T-helper 2 cell treated with Interferon-gamma antibody and Interleukin-4, amounts not matched to agents 5 μg/mL and 100 μg/mL, for 36 hours (primary cell): ENCODE results near the gene TSHZ2.

ENCODE experiments used
- DNase-seq: peaks from one replicate; pipeline ENCODE4 v3.0.0; 2021; ENCODE audit warnings: low spot score
- H3K27ac Mint-ChIP-seq: one replicate; pipeline ENCODE4 v1.8.0; 2021; ENCODE audit warnings: mild to moderate bottlenecking, mixed read lengths
- H3K27me3 Mint-ChIP-seq: one replicate; pipeline ENCODE4 v1.8.0; 2021; ENCODE audit warnings: low read depth, mixed read lengths
- H3K36me3 Mint-ChIP-seq: one replicate; pipeline ENCODE4 v1.8.0; 2021; ENCODE audit warnings: low read depth, mixed read lengths
- H3K4me1 Mint-ChIP-seq: one replicate; pipeline ENCODE4 v1.8.0; 2021; ENCODE audit warnings: low read depth, mixed read lengths
- H3K4me3 Mint-ChIP-seq: one replicate; pipeline ENCODE4 v1.8.0; 2022; ENCODE audit warnings: mild to moderate bottlenecking, moderate library complexity, mixed read lengths
- H3K9me3 Mint-ChIP-seq: one replicate; pipeline ENCODE4 v1.8.0; 2021; ENCODE audit warnings: mixed read lengths

TSHZ2 gene

GRCh38 chr20:53381568-53382262 lies 409.6 kb downstream of the TSHZ2 start:
- H3K27me3 Mint-ChIP-seq, result no peaks in the 10 kb centered on the region
- no peaks in the 10 kb centered on the region for H3K36me3 Mint-ChIP-seq
- H3K27ac Mint-ChIP-seq, result no peak overlapping the region
- no peaks in the 10 kb centered on the region for H3K4me1 Mint-ChIP-seq
- no peak overlapping the region for H3K4me3 Mint-ChIP-seq
- H3K9me3 Mint-ChIP-seq, result no peaks in the 10 kb centered on the region
- DNase-seq, result no peak

GRCh38 chr20:53382263-53382844 lies 410.2 kb downstream of the TSHZ2 start:
- H3K4me3 Mint-ChIP-seq, result no peak overlapping the region

GRCh38 chr20:53383916-53384315 lies 411.8 kb downstream of the TSHZ2 start:
- Mint-ChIP-seq H3K27me3 (no peaks in the 10 kb centered on the region), H3K36me3 (no peaks in the 10 kb centered on the region), H3K9me3 (no peaks in the 10 kb centered on the region), H3K27ac (no peak overlapping the region), H3K4me1 (peaks cover 5% of the 10 kb centered on the region), H3K4me3 (no peak overlapping the region)
- DNase-seq, result no peak

More at GRCh38 chr20:53382263-53382844, 410.2 kb downstream of the TSHZ2 start:
- Mint-ChIP-seq H3K9me3 (no peaks in the 10 kb centered on the region), H3K27me3 (no peaks in the 10 kb centered on the region), H3K4me1 (no peaks in the 10 kb centered on the region), H3K27ac (no peak overlapping the region), H3K36me3 (no peaks in the 10 kb centered on the region)
- no peak for DNase-seq

GRCh38 chr20:53384392-53384791 lies 412.2 kb downstream of the TSHZ2 start:
- H3K36me3 Mint-ChIP-seq, result no peaks in the 10 kb centered on the region
- peaks cover 8% of the 10 kb centered on the region for H3K4me1 Mint-ChIP-seq
- H3K9me3 Mint-ChIP-seq, result no peaks in the 10 kb centered on the region
- no peak overlapping the region for H3K27ac Mint-ChIP-seq
- DNase-seq, result no peak
- H3K27me3 Mint-ChIP-seq, result no peaks in the 10 kb centered on the region
- H3K4me3 Mint-ChIP-seq, result no peak overlapping the region

GRCh38 chr20:53385941-53386767 lies 414.0 kb downstream of the TSHZ2 start:
- H3K27ac Mint-ChIP-seq, result no peak overlapping the region

GRCh38 chr20:53387983-53388675 lies 416.0 kb downstream of the TSHZ2 start:
- no peaks in the 10 kb centered on the region for H3K36me3 Mint-ChIP-seq
- H3K27me3 Mint-ChIP-seq, result no peaks in the 10 kb centered on the region
- H3K9me3 Mint-ChIP-seq, result no peaks in the 10 kb centered on the region
- H3K27ac Mint-ChIP-seq, result peak overlapping the region; percentile 72
- peak; percentile 15 for DNase-seq
- no peak overlapping the region for H3K4me3 Mint-ChIP-seq
- peaks cover 8% of the 10 kb centered on the region for H3K4me1 Mint-ChIP-seq

More at GRCh38 chr20:53385941-53386767, 414.0 kb downstream of the TSHZ2 start:
- Mint-ChIP-seq H3K27me3 (no peaks in the 10 kb centered on the region), H3K4me1 (peaks cover 8% of the 10 kb centered on the region), H3K36me3 (no peaks in the 10 kb centered on the region), H3K4me3 (no peak overlapping the region), H3K9me3 (no peaks in the 10 kb centered on the region)
- no peak for DNase-seq

- DNase-seq, result no peak
- Mint-ChIP-seq H3K4me3 (no peak overlapping the region), H3K9me3 (no peaks in the 10 kb centered on the region), H3K27ac (no peak overlapping the region), H3K36me3 (no peaks in the 10 kb centered on the region), H3K4me1 (peaks cover 8% of the 10 kb centered on the region), H3K27me3 (no peaks in the 10 kb centered on the region)
Measured at GRCh38 chr20:53389516-53390300, 417.6 kb downstream of the TSHZ2 start.

GRCh38 chr20:53390770-53391169 lies 418.6 kb downstream of the TSHZ2 start:
- H3K4me1 Mint-ChIP-seq, result peaks cover 8% of the 10 kb centered on the region
- DNase-seq, result no peak
- no peak overlapping the region for H3K4me3 Mint-ChIP-seq
- H3K27ac Mint-ChIP-seq, result no peak overlapping the region
- H3K36me3 Mint-ChIP-seq, result no peaks in the 10 kb centered on the region
- H3K27me3 Mint-ChIP-seq, result peaks cover 2% of the 10 kb centered on the region
- H3K9me3 Mint-ChIP-seq, result no peaks in the 10 kb centered on the region

- Mint-ChIP-seq H3K36me3 (no peaks in the 10 kb centered on the region), H3K27ac (no peak overlapping the region), H3K9me3 (no peaks in the 10 kb centered on the region), H3K4me3 (no peak overlapping the region), H3K4me1 (no peaks in the 10 kb centered on the region), H3K27me3 (peaks cover 2% of the 10 kb centered on the region)
- DNase-seq, result no peak
Measured at GRCh38 chr20:53394433-53394832, 422.3 kb downstream of the TSHZ2 start.

GRCh38 chr20:53395188-53395923 lies 423.2 kb downstream of the TSHZ2 start:
- H3K27ac Mint-ChIP-seq, result no peak overlapping the region
- no peaks in the 10 kb centered on the region for H3K4me1 Mint-ChIP-seq
- no peak for DNase-seq
- H3K4me3 Mint-ChIP-seq, result no peak overlapping the region
- H3K9me3 Mint-ChIP-seq, result no peaks in the 10 kb centered on the region
- no peaks in the 10 kb centered on the region for H3K36me3 Mint-ChIP-seq
- H3K27me3 Mint-ChIP-seq, result peaks cover 2% of the 10 kb centered on the region

- Mint-ChIP-seq H3K27ac (no peak overlapping the region), H3K9me3 (no peaks in the 10 kb centered on the region), H3K4me1 (peaks cover 4% of the 10 kb centered on the region), H3K4me3 (no peak overlapping the region), H3K36me3 (no peaks in the 10 kb centered on the region), H3K27me3 (peaks cover 2% of the 10 kb centered on the region)
- DNase-seq, result no peak
Measured at GRCh38 chr20:53399083-53399482, 426.9 kb downstream of the TSHZ2 start.

- H3K9me3 Mint-ChIP-seq, result no peaks in the 10 kb centered on the region
- DNase-seq, result no peak
- H3K4me1 Mint-ChIP-seq, result peaks cover 4% of the 10 kb centered on the region
- H3K36me3 Mint-ChIP-seq, result no peaks in the 10 kb centered on the region
- H3K4me3 Mint-ChIP-seq, result no peak overlapping the region
- H3K27me3 Mint-ChIP-seq, result peaks cover 2% of the 10 kb centered on the region
- no peak overlapping the region for H3K27ac Mint-ChIP-seq
Measured at GRCh38 chr20:53399592-53400335, 427.6 kb downstream of the TSHZ2 start.
